Colonic mucosa (tissue), 4 donors: ENCODE results near the gene PIK3R5. TPM values are rescaled to one million over a fixed set of nuclear protein-coding genes. Genes with fewer than 3 reads are reported as not detected.
"Not testable (repeated sequence)": the region's sequence is repeated elsewhere in the genome, so short reads cannot be mapped to it uniquely, and the experiment has no call there.

Experiments
- DNase-seq: peaks from one replicate; pipeline ENCODE4 v3.0.0-alpha.2; 2020
- H3K27ac ChIP-seq: fragments of 200-600 bp; one replicate; pipeline ENCODE4 v1.8.0; 2021
- H3K27me3 ChIP-seq: fragments of 200-600 bp; one replicate; pipeline ENCODE4 v1.8.0; 2021
- H3K36me3 ChIP-seq: fragments of 200-600 bp; one replicate; pipeline ENCODE4 v1.8.0; 2021
- H3K4me1 ChIP-seq: fragments of 200-600 bp; one replicate; pipeline ENCODE4 v1.8.0; 2021; ENCODE audit warnings: mild to moderate bottlenecking
- H3K4me3 ChIP-seq: fragments of 200-600 bp; one replicate; pipeline ENCODE4 v1.8.0; 2021
- H3K9ac ChIP-seq, 2 donors: one replicate each; pipeline ENCODE4 v1.7.0; 2013; ENCODE audit warnings: control low read depth in 2 of 2, low read depth in 2 of 2, low read length in 2 of 2
- H3K9me3 ChIP-seq: fragments of 200-600 bp; one replicate; pipeline ENCODE4 v1.8.0; 2021
- CTCF ChIP-seq: fragments of 200-600 bp; IDR thresholded peaks from one replicate; pipeline ENCODE4 v1.8.0; 2022; ENCODE audit warnings: antibody characterized with exemption, mild to moderate bottlenecking
- intact Hi-C: fragments of 100-400 bp; cut with DNase I; formaldehyde crosslinking; loops from one replicate; pipeline ENCODE4 v1.14.1; 2022
- total RNA-seq, 2 donors: library from RNA; stranded (reverse); fragmentation: NEBNext Ultra II Directional in 1 of 2; extraction: Animal tissue kit (Norgen Biotek cat#: 25700) in 1 of 2; gene quantifications; one replicate each; pipeline ENCODE4 v1.2.1, GENCODE V29; 2021
- donor health status: healthy.
- donor health status: DM: no; HTN: no; CAD: no.
- donor health status: DM: no; HTN: no; CAD: no.

PIK3R5 gene
- total RNA-seq, 2 donors from 2014 or later, result 2.2 to 2.5 TPM

- DNase-seq, result peak; percentile 74
- Histone ChIP-seq H3K9ac (no peak overlapping the region), H3K27me3 (no peaks in the 10 kb centered on the region), H3K4me3 (no peak overlapping the region), H3K27ac (no peak overlapping the region), H3K36me3 (no peaks in the 10 kb centered on the region), H3K4me1 (no peaks in the 10 kb centered on the region), H3K9me3 (no peaks in the 10 kb centered on the region)
- intact Hi-C loops, result loop anchor here (5.0 kb wide), 2 partner anchors 301 to 531 kb away; no protein-coding TSS in a partner anchor
- TF ChIP-seq CTCF, result peak; percentile 84
Observed at GRCh38 chr17:8991514-8992285, 26.2 kb upstream of the PIK3R5 start.

DNA sequence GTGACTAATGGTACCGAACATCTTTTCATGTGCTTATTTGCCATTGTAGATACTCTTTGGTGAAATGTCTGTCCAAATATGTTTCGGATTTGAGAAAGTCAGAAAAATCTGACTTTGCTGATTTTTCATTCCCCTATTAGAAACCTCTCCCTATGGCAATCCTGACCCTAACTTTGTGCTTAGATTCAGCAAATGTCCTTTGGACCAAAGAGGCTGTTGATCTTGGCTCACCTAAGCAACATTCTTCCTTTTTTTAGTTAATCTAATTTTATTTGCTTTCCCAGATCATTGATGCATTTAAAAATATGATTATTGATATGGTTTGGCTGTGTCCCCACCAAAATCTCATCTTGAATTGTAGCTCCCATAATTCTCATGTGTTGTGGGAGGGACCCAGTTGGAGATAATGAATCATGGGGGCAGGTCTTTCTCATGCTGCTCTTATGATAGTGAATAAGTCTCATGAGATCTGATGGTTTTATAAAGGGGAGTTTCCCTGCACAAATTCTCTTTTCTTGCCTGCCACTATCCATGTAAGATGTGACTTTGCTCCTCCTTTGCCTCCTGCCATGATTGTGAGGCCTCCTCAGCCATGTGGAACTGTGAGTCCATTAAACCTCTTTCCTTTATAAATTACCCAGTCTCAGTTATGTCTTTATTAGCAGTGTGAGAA lies 22.9 kb upstream of the PIK3R5 start:
- H3K4me1 ChIP-seq, H3K36me3 ChIP-seq, DNase-seq, H3K9me3 ChIP-seq, H3K27ac ChIP-seq, H3K9ac ChIP-seq, H3K4me3 ChIP-seq, H3K27me3 ChIP-seq: not testable (repeated sequence)
- intact Hi-C loops, result loop anchor here (5.0 kb wide), 1 partner anchor 49 kb away; no protein-coding TSS in a partner anchor

- intact Hi-C loops, result loop anchor here (5.0 kb wide), 1 partner anchor 51 kb away; no protein-coding TSS in a partner anchor
- no peaks in the 10 kb centered on the region for H3K36me3 ChIP-seq
- DNase-seq, result no peak
- H3K27ac ChIP-seq, result no peak overlapping the region
- H3K27me3 ChIP-seq, result no peaks in the 10 kb centered on the region
- TF ChIP-seq CTCF, result no peak
- H3K9ac ChIP-seq, result no peak overlapping the region
- H3K4me1 ChIP-seq, result no peaks in the 10 kb centered on the region
- H3K9me3 ChIP-seq, result no peaks in the 10 kb centered on the region
- no peak overlapping the region for H3K4me3 ChIP-seq
Observed at GRCh38 chr17:8986295-8986694, 20.8 kb upstream of the PIK3R5 start.

DNA sequence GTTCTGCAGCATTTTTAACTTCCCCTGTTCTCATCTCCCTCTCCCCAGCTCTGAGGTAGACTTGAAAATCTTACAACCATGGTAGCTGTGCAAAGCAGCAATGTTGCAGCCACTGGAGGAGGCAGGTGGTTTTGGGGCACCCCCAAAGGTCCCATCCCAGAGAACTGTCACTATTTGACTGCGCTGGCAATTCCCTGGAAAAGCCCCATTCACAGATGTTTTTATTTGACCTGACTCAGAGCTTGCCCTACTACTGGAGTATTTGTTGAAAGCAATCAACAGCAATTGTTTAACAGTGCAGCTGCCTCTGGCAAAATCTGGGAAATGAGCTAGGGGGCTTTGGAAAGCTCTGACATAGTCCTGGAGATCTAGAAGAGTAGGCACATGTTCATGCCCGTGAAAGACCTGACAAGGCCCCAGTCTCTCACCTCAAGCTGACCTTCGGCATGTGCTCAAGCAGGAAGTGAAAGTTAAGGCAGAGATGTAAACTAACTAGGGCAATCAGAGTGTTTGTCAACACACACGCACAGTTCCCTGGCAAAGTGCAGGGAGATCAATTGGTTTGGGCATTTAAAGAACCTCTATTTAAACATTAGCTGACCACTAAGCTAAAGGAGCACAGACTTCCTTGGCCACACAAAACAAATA lies 19.7 kb upstream of the PIK3R5 start:
- no peak for DNase-seq
- no peak overlapping the region for H3K9ac ChIP-seq
- no peaks in the 10 kb centered on the region for H3K36me3 ChIP-seq
- no peak for TF ChIP-seq CTCF
- H3K9me3 ChIP-seq, result no peaks in the 10 kb centered on the region
- intact Hi-C loops, result loop anchor here (5.0 kb wide), 1 partner anchor 52 kb away; no protein-coding TSS in a partner anchor
- H3K4me3 ChIP-seq, result no peak overlapping the region
- no peak overlapping the region for H3K27ac ChIP-seq
- no peaks in the 10 kb centered on the region for H3K4me1 ChIP-seq
- H3K27me3 ChIP-seq, result no peaks in the 10 kb centered on the region

DNA sequence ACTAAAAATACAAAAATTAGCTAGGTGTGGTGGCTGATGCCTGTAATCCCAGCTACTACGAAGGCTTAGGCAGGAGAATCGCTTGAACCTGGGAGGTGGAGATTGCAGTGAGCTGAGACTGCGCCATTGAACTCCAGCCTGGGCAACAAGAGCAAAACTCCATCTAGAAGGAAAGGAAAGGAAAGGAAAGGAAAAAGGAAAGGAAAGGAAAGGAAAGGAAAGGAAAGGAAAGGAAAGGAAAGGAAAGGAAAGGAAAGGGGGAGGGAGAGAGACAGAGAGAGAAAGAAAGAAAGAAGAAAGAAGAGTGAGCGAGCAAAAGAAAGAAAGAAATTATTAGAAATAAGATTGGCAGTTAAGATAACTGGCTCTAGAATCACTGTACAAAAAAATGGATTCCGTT lies 18.7 kb upstream of the PIK3R5 start:
- DNase-seq, H3K9ac ChIP-seq, H3K27ac ChIP-seq, H3K4me3 ChIP-seq, H3K4me1 ChIP-seq, H3K27me3 ChIP-seq, intact Hi-C loops, H3K9me3 ChIP-seq, H3K36me3 ChIP-seq: not testable (repeated sequence)

- intact Hi-C loops, result no loop called here
- H3K4me1 ChIP-seq, result no peaks in the 10 kb centered on the region
- no peak overlapping the region for H3K9ac ChIP-seq
- DNase-seq, result no peak
- H3K36me3 ChIP-seq, result no peaks in the 10 kb centered on the region
- no peak overlapping the region for H3K4me3 ChIP-seq
- no peaks in the 10 kb centered on the region for H3K27me3 ChIP-seq
- no peak for TF ChIP-seq CTCF
- H3K27ac ChIP-seq, result no peak overlapping the region
- no peaks in the 10 kb centered on the region for H3K9me3 ChIP-seq
Observed at GRCh38 chr17:8981443-8981842, 15.9 kb upstream of the PIK3R5 start.
